ENCODE measurements around the gene OSBPL7. TPM values are rescaled to one million over a fixed set of nuclear protein-coding genes. Genes with fewer than 3 reads are reported as not detected.

The OSBPL7 gene
- total and polyA plus RNA-seq, 2 donors (not counting 1 experiment from before 2014, with no cell fraction given): 51.0 to 61.3 TPM

GRCh38 chr17:47821031-47821423 is 567 bp downstream of the OSBPL7 start:
- DNase-seq (no peak), ATAC-seq (ENCODE audit: low read depth) (no peak)
- no peaks in the 10 kb centered on the region for H4K20me1 ChIP-seq (ENCODE audit: control insufficient read depth, insufficient read depth, low read length, poor library complexity, severe bottlenecking)
- Mint-ChIP-seq H3K4me1 (peaks cover 27% of the 10 kb centered on the region), H3K27ac (peak overlapping the region; percentile 87), H3K27me3 (no peaks in the 10 kb centered on the region), H3K4me3 (peak overlapping the region; percentile 97), H3K9me3 (ENCODE audit: insufficient read depth) (no peaks in the 10 kb centered on the region)
- H3K36me3 ChIP-seq (replicated peaks in 1 of 2; ENCODE audit: control extremely low read depth in 1 of 2, control insufficient read depth in 1 of 2, extremely low read depth in 1 of 2, insufficient read depth in 2 of 2, low read length in 1 of 2): peaks cover 1 to 51% of the 10 kb centered on the region in 2 experiments
- H3K4me1 ChIP-seq (ENCODE audit: control insufficient read depth in 2 of 2, insufficient read depth in 2 of 2, low read length in 2 of 2): peaks cover 16 to 23% of the 10 kb centered on the region in 2 donors
- peak overlapping the region; percentile 92 for H3K4me2 ChIP-seq (replicated peaks; ENCODE audit: low read depth, low read length, poor library complexity, severe bottlenecking)
- CTCF ChIA-PET: interaction anchor here (0.6 to 1.2 kb wide), 5 partner anchors 14 to 288 kb away, joined by 3 to 7 read pairs (median 3); no protein-coding TSS in a partner anchor
- TF ChIP-seq EZH2 (IDR thresholded peaks at IDR 0.05; ENCODE audit: borderline replicate concordance, insufficient read depth, low read depth, low read length, poor library complexity, severe bottlenecking) (no peak), CTCF (IDR thresholded peaks at IDR 0.05) (no peak)
- intact Hi-C loops (cut with micrococcal nuclease): loop anchor here (1.0 kb wide), 1 partner anchor 10 kb away; the partner anchor contains the start of genes LRRC46 and MRPL10
- H3K79me2 ChIP-seq (ENCODE audit: control insufficient read depth, insufficient read depth, low read length): peaks cover 11% of the 10 kb centered on the region
- no peaks in the 10 kb centered on the region for H3K9me3 ChIP-seq (ENCODE audit: control extremely low read depth in 1 of 3, control insufficient read depth in 2 of 3, insufficient read depth in 1 of 3, low read length in 2 of 3)
- 27% methylated on average over 4 of the region's 4 CpGs for WGBS (ENCODE audit: insufficient coverage)
- POLR2A ChIA-PET: interaction anchor here (0.9 to 2.3 kb wide), 2 partner anchors 10 to 74 kb away, joined by 3 to 13 read pairs; partner anchors contain the start of genes LRRC46 and MRPL10
- H3K27ac ChIP-seq (ENCODE audit: low read length in 2 of 2): peak overlapping the region; percentile 51 to 72
- H2AFZ ChIP-seq (ENCODE audit: insufficient read depth, low read depth, low read length, poor library complexity, severe bottlenecking): peak overlapping the region; percentile 76
- peak overlapping the region; percentile 36 to 92 (median 83) for H3K4me3 ChIP-seq (ENCODE audit: control extremely low read depth in 1 of 5, extremely low read depth in 1 of 5, insufficient read depth in 1 of 5, low read depth in 2 of 5, low read length in 4 of 5)
- H3K27me3 ChIP-seq (replicated peaks in 1 of 4; ENCODE audit: control extremely low read depth in 1 of 4, control insufficient read depth in 3 of 4, insufficient read depth in 4 of 4, low read length in 3 of 4): no peaks in the 10 kb centered on the region
- H3K9ac ChIP-seq (ENCODE audit: low read length): peak overlapping the region; percentile 86

- no peak overlapping the region for H3K4me3 ChIP-seq (ENCODE audit: control extremely low read depth in 1 of 5, extremely low read depth in 1 of 5, insufficient read depth in 1 of 5, low read depth in 2 of 5, low read length in 4 of 5)
- ChIA-PET POLR2A (no interaction called here), CTCF (no interaction called here)
- WGBS (ENCODE audit: insufficient coverage): 91% methylated on average over 7 of the region's 12 CpGs
- H3K4me1 Mint-ChIP-seq: peaks cover 27% of the 10 kb centered on the region
- peak overlapping the region; percentile 97 for H3K4me3 Mint-ChIP-seq
- no peaks in the 10 kb centered on the region for H3K9me3 ChIP-seq (ENCODE audit: control extremely low read depth in 1 of 3, control insufficient read depth in 2 of 3, insufficient read depth in 1 of 3, low read length in 2 of 3)
- H2AFZ ChIP-seq (ENCODE audit: insufficient read depth, low read depth, low read length, poor library complexity, severe bottlenecking): no peak overlapping the region
- DNase-seq (no peak), ATAC-seq (ENCODE audit: low read depth) (no peak)
- intact Hi-C loops (cut with micrococcal nuclease): no loop called here
- H3K36me3 ChIP-seq (replicated peaks in 1 of 2; ENCODE audit: control extremely low read depth in 1 of 2, control insufficient read depth in 1 of 2, extremely low read depth in 1 of 2, insufficient read depth in 2 of 2, low read length in 1 of 2): peaks cover 0 to 52% of the 10 kb centered on the region in 2 experiments
- no peaks in the 10 kb centered on the region for H3K9me3 Mint-ChIP-seq (ENCODE audit: insufficient read depth)
- no peaks in the 10 kb centered on the region for H3K27me3 Mint-ChIP-seq
- peak overlapping the region; percentile 87 for H3K27ac Mint-ChIP-seq
- H3K4me2 ChIP-seq (replicated peaks; ENCODE audit: low read depth, low read length, poor library complexity, severe bottlenecking): peak overlapping the region; percentile 92
- no peaks in the 10 kb centered on the region for H3K27me3 ChIP-seq (replicated peaks in 1 of 4; ENCODE audit: control extremely low read depth in 1 of 4, control insufficient read depth in 3 of 4, insufficient read depth in 4 of 4, low read length in 3 of 4)
- H3K27ac ChIP-seq (ENCODE audit: low read length in 2 of 2): peak overlapping the region in 1 of 2 donors; percentile 72
- peak overlapping the region; percentile 86 for H3K9ac ChIP-seq (ENCODE audit: low read length)
- no peaks in the 10 kb centered on the region for H4K20me1 ChIP-seq (ENCODE audit: control insufficient read depth, insufficient read depth, low read length, poor library complexity, severe bottlenecking)
- H3K79me2 ChIP-seq (ENCODE audit: control insufficient read depth, insufficient read depth, low read length): peaks cover 11% of the 10 kb centered on the region
- TF ChIP-seq EZH2 (IDR thresholded peaks at IDR 0.05; ENCODE audit: borderline replicate concordance, insufficient read depth, low read depth, low read length, poor library complexity, severe bottlenecking) (no peak), CTCF (IDR thresholded peaks at IDR 0.05) (no peak)
- H3K4me1 ChIP-seq (ENCODE audit: control insufficient read depth in 2 of 2, insufficient read depth in 2 of 2, low read length in 2 of 2): peaks cover 16 to 23% of the 10 kb centered on the region in 2 donors
Measured at GRCh38 chr17:47820033-47820789, 1.4 kb downstream of the OSBPL7 start.
